GM21529 (cell line): ENCODE data around the gene SLC16A1.
"Not testable (repeated sequence)": the region's sequence is repeated elsewhere in the genome, so short reads cannot be mapped to it uniquely, and the experiment has no call there.

Experiments
- ATAC-seq: cut with Tn5 transposase; IDR thresholded peaks from one replicate; pipeline ENCODE4 v1.9.1; 2021; ENCODE audit not compliant: unreplicated experiment

SLC16A1 gene

GRCh38 chr1:112887599-112888283, 68.3 kb downstream of the SLC16A1 start:
- no peak for ATAC-seq

DNA sequence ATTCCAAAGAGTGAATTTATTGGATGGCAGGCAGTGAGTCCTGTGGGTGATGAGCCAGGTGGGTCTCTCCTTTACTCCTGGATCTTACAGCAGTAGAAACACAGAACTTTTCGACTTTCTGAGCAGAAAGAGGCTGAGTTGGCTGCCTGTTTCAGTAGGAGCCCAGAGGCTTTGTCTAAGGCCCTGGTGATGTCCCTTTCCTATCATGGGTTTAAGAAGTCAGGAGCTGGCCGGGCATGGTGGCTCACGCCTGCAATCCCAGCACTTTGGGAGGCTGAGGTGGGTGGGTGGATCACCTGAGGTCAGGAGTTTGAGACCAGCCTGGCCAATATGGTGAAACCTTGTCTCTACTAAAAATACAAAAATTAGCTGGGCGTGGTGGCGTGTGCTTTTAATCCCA, 71.0 kb downstream of the SLC16A1 start:
- not testable (repeated sequence) for ATAC-seq

- no peak for ATAC-seq
These were observed 73.7 kb downstream of the SLC16A1 start for GRCh38 chr1:112882271-112882744.

- ATAC-seq: no peak
These were observed 74.3 kb downstream of the SLC16A1 start for GRCh38 chr1:112881742-112882127.

- no peak for ATAC-seq
These were observed 76.2 kb downstream of the SLC16A1 start for GRCh38 chr1:112879834-112880233.

DNA sequence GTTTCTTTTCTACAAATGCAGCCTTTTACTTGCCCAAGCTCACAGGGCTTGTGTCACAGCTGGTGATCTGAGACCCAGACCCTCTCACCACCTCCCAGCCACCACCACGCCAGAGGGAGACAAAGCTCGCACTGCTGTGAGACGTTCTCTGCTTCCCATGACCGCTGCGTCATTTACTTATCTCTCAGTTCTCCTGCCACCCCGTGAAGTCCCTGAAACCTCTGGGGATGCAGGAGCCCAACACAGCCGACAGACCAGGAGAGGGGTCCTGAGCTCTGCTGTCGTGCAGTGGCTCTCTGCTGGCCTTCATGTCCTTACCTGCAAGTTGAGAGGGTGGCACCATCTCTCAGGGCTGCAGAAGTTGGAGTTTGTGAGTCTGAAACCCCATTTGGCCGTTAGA, 77.7 kb downstream of the SLC16A1 start:
- no peak for ATAC-seq

DNA sequence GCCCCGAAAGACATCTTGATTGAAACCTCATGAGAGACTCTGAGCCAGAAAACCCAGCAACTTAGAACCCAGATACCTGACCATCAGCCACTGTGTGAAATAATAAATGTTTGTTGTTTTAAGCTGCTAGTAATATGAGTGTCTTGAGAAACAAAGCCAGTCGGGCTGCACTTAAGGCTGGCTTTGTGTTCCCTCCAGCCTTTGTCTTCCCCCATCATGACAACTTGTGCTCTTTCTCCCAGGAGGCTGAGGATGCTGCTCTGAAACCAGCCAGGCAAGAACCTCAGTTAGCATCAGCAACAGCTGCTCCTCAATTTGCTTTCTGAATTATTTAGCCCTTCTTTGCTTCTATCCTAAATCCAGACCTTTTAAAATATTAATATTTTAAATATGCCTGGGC, 78.2 kb downstream of the SLC16A1 start:
- no peak for ATAC-seq

DNA sequence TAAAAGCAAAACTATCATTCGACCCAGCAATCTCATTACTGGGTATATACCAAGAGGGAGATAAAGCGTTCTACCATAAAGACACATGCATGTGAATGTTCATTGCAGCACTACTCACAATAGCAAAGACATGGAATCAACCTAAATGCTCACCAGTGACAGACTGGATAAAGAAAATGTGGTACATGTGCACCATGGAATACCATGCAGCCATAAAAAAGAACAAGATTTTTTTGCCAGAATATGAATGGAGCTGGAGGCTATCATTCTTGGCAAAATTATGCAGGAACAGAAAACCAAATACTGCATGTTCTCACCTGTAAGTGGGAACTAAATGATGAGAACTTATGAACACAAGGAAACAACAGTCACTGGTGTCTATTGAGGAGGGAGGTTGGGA, 79.7 kb downstream of the SLC16A1 start:
- ATAC-seq: no peak

DNA sequence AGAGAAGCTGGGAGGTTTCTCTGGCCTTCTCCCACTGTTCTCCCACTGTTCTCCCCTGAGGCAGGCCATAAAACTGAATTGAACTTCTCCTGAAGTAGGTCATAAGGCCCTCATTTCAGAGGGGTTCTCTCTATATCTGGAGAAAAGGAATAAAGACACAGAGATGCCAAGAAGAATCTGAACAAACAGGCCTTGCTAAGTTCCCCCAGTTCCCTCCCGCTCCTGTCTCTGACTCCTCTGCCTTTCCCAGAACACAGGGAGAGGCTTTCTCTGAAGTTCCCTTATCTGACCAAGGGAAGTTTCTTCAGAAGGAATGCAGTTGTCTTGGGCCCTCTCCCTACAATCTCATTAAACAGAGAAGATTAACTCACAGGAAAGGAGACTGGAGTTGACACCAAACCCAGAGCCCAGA, 83.4 kb downstream of the SLC16A1 start:
- ATAC-seq: no peak

DNA sequence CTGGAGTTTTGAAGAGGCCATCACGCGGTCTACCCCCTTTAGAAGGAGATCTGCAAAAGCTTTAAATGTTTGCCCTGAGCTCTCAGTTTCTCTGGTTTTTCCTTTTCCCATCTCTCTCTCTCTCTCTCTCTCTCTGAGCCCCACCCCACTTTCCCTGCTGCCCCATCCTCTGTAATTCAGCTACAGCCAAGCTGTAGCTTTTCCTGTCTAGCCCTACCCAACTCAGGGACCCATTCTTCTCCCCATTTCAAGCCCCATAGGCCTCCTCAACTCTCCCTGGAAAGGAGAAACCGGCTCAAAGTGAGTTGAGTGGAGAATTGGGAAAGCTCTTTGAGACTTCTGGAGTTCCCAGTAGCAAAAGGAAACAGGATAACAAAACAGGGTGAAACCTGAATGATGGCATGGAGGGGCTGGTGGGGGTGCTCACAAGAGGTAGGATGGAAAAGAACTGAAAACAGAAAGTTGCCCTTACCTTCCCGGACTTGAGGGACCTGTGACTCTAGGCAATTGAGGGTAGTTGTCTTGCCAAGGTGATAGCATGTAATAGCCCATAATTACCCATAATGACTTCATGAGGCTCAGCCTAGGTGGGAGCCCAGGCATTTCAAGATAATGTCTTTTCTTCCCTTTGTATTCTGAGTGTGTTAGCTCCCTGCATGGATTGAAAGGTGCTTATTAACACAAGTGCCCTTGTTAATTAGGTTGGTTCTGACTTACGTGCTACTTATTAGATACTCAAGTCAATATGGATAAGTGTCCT, 84.9 kb downstream of the SLC16A1 start:
- ATAC-seq: no peak

- ATAC-seq: no peak
These were observed 86.1 kb downstream of the SLC16A1 start for GRCh38 chr1:112869895-112870294.

- no peak for ATAC-seq
These were observed 87.8 kb downstream of the SLC16A1 start for GRCh38 chr1:112868191-112868590.

- no peak for ATAC-seq
These were observed 89.0 kb downstream of the SLC16A1 start for GRCh38 chr1:112866981-112867380.

GRCh38 chr1:112866151-112866550, 89.8 kb downstream of the SLC16A1 start:
- ATAC-seq: no peak

- no peak for ATAC-seq
These were observed 93.1 kb downstream of the SLC16A1 start for GRCh38 chr1:112862753-112863426.
